ENCODE results near the gene ARFGAP3. TPM values are rescaled to one million over a fixed set of nuclear protein-coding genes. Genes with fewer than 3 reads are reported as not detected.

ARFGAP3 gene
- total RNA-seq, 1 donor from 2014 or later, result 53.7 TPM

- H3K27ac ChIP-seq, result no peak overlapping the region
- H3K4me3 ChIP-seq, result no peak overlapping the region
- TF ChIP-seq, protein P1, sequence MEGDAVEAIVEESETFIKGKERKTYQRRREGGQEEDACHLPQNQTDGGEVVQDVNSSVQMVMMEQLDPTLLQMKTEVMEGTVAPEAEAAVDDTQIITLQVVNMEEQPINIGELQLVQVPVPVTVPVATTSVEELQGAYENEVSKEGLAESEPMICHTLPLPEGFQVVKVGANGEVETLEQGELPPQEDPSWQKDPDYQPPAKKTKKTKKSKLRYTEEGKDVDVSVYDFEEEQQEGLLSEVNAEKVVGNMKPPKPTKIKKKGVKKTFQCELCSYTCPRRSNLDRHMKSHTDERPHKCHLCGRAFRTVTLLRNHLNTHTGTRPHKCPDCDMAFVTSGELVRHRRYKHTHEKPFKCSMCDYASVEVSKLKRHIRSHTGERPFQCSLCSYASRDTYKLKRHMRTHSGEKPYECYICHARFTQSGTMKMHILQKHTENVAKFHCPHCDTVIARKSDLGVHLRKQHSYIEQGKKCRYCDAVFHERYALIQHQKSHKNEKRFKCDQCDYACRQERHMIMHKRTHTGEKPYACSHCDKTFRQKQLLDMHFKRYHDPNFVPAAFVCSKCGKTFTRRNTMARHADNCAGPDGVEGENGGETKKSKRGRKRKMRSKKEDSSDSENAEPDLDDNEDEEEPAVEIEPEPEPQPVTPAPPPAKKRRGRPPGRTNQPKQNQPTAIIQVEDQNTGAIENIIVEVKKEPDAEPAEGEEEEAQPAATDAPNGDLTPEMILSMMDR (IDR thresholded peaks at IDR 0.05), result no peak
- no peaks in the 10 kb centered on the region for H3K9me3 ChIP-seq
- H3K4me1 ChIP-seq, result peaks cover 8% of the 10 kb centered on the region
- H3K36me3 ChIP-seq, result peaks cover 77% of the 10 kb centered on the region
- DNase-seq, result no peak
- intact Hi-C loops (cut with DNase I), result loop anchor here (10.0 kb wide), 1 partner anchor 159 kb away; no protein-coding TSS in a partner anchor
- no peaks in the 10 kb centered on the region for H3K27me3 ChIP-seq
- no peak for ATAC-seq
These were observed 43.6 kb downstream of the ARFGAP3 start for GRCh38 chr22:42813501-42813900.

DNA sequence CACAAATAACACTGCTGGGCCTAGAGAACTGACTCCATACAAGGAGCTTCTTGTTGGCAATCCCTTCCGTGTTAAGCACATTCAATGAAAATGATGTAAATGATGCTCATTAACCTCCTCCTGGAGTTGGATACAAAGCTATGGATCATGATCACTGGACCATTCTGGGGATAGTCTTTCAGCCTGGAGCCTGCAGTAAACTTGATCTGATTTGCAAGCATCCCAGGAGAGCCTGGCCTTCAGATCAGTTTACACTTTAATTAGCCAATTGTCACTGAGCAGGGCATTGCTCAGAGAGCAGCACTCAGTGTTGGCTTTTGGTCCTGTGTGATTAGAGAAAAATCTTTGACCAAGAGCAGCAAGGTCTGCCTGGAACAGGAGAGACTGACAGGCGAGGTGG, 45.6 kb downstream of the ARFGAP3 start:
- H3K4me3 ChIP-seq, result no peak overlapping the region
- no peak overlapping the region for H3K27ac ChIP-seq
- peaks cover 12% of the 10 kb centered on the region for H3K4me1 ChIP-seq
- no peaks in the 10 kb centered on the region for H3K27me3 ChIP-seq
- no peaks in the 10 kb centered on the region for H3K9me3 ChIP-seq
- TF ChIP-seq, protein P1 (IDR thresholded peaks at IDR 0.05), result no peak
- intact Hi-C loops (cut with DNase I), result loop anchor here (10.0 kb wide), 1 partner anchor 157 kb away; no protein-coding TSS in a partner anchor
- peaks cover 89% of the 10 kb centered on the region for H3K36me3 ChIP-seq
- ATAC-seq (no peak), DNase-seq (no peak)

DNA sequence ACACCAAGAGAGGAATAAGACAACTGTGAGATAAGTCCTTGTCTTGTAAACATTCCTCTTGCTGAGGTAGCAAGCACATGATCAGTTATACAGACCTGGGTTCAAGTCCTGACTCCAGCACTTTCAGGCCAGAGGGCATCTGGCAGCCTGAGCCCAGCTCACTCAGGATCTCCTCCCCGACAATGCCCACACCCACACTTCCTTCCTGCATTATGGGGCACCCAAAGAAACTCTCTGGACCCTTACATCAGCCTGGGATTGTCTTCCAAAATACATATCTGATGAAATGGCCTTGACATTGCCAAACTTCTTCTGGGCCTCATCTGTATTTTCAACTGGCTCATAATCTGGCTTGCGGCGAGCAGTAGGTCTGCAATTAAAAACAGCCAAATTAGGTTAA, 48.6 kb downstream of the ARFGAP3 start:
- no peak overlapping the region for H3K27ac ChIP-seq
- peaks cover 27% of the 10 kb centered on the region for H3K4me1 ChIP-seq
- intact Hi-C loops (cut with DNase I), result no loop called here

DNA sequence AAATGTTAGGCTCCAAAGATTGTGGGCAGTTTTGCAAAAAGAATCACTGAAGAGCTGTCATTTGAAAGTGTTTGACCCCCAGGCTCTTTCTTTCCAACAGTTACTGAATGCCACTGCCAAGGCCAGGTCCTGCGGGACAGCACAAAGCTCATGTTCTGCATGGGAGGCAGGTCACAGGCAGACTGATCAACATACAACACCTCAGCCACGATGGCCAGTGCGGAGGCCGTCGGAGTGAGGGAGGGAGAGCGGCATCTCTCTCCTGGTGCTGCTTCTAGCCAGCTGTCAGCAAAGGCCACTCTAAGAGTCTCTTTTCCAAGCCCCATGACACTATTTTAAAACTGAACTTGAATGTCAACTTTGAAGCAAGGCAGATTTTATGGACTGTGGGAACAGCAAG, 49.9 kb downstream of the ARFGAP3 start:
- Histone ChIP-seq H3K27me3 (no peaks in the 10 kb centered on the region), H3K4me3 (no peak overlapping the region), H3K27ac (peak overlapping the region; percentile 74), H3K9me3 (no peaks in the 10 kb centered on the region), H3K36me3 (peaks cover 93% of the 10 kb centered on the region), H3K4me1 (peaks cover 30% of the 10 kb centered on the region)
- no peak for ATAC-seq
- DNase-seq, result no peak
- TF ChIP-seq, protein P1 (IDR thresholded peaks at IDR 0.05), result no peak
- intact Hi-C loops (cut with DNase I), result no loop called here

More for the DNA sequence above, 48.6 kb downstream of the ARFGAP3 start:
- DNase-seq, result no peak
- ATAC-seq, result peak; percentile 74
- TF ChIP-seq, protein P1 (IDR thresholded peaks at IDR 0.05), result no peak
- Histone ChIP-seq H3K27me3 (no peaks in the 10 kb centered on the region), H3K4me3 (no peak overlapping the region), H3K9me3 (no peaks in the 10 kb centered on the region), H3K36me3 (peaks cover 94% of the 10 kb centered on the region)

- Histone ChIP-seq H3K27me3 (no peaks in the 10 kb centered on the region), H3K36me3 (peaks cover 88% of the 10 kb centered on the region), H3K9me3 (no peaks in the 10 kb centered on the region), H3K27ac (peak overlapping the region; percentile 74), H3K4me3 (no peak overlapping the region), H3K4me1 (peaks cover 30% of the 10 kb centered on the region)
- TF ChIP-seq, protein P1 (IDR thresholded peaks at IDR 0.05), result no peak
- no peak for DNase-seq
- intact Hi-C loops (cut with DNase I), result no loop called here
- peak; percentile 12 for ATAC-seq
These were observed 50.9 kb downstream of the ARFGAP3 start for GRCh38 chr22:42805998-42806830.
